ENCODE measurements around the gene GPAT2.
A peak's percentile ranks its signal among the peaks of the same experiment; 100 is the strongest.
"Not testable (repeated sequence)": the region's sequence is repeated elsewhere in the genome, so short reads cannot be mapped to it uniquely, and the experiment has no call there.

Gene GPAT2, protein sequence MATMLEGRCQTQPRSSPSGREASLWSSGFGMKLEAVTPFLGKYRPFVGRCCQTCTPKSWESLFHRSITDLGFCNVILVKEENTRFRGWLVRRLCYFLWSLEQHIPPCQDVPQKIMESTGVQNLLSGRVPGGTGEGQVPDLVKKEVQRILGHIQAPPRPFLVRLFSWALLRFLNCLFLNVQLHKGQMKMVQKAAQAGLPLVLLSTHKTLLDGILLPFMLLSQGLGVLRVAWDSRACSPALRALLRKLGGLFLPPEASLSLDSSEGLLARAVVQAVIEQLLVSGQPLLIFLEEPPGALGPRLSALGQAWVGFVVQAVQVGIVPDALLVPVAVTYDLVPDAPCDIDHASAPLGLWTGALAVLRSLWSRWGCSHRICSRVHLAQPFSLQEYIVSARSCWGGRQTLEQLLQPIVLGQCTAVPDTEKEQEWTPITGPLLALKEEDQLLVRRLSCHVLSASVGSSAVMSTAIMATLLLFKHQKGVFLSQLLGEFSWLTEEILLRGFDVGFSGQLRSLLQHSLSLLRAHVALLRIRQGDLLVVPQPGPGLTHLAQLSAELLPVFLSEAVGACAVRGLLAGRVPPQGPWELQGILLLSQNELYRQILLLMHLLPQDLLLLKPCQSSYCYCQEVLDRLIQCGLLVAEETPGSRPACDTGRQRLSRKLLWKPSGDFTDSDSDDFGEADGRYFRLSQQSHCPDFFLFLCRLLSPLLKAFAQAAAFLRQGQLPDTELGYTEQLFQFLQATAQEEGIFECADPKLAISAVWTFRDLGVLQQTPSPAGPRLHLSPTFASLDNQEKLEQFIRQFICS

DNA sequence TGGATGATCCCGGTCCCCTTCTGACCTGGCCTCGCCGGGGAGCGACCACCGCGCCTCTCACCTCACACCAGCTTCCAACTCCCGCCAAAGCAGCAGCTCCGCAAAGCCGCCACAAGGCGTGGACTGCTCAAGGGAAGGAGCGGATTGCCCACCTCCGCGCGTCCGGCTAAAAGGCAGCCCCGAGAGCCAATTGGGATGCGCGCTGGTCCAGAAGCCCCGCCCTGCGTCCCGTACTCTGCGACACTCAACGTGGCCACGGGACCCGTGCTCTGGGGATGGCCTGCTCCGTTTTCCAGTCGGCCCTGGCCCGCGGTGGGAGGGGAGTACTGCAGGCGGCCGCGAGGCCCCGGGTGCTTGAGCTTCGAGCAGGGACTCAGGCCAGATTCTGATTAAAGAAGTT is at the start of gene GPAT2:
Gene GPAT2 (minus strand): TSS at position 125 of the 400 bp plus-strand sequence. CDS start 2,557 bp downstream, outside the sequence.
- DNase-seq (ENCODE audit: low read depth, low spot score) = not testable (repeated sequence)

DNA sequence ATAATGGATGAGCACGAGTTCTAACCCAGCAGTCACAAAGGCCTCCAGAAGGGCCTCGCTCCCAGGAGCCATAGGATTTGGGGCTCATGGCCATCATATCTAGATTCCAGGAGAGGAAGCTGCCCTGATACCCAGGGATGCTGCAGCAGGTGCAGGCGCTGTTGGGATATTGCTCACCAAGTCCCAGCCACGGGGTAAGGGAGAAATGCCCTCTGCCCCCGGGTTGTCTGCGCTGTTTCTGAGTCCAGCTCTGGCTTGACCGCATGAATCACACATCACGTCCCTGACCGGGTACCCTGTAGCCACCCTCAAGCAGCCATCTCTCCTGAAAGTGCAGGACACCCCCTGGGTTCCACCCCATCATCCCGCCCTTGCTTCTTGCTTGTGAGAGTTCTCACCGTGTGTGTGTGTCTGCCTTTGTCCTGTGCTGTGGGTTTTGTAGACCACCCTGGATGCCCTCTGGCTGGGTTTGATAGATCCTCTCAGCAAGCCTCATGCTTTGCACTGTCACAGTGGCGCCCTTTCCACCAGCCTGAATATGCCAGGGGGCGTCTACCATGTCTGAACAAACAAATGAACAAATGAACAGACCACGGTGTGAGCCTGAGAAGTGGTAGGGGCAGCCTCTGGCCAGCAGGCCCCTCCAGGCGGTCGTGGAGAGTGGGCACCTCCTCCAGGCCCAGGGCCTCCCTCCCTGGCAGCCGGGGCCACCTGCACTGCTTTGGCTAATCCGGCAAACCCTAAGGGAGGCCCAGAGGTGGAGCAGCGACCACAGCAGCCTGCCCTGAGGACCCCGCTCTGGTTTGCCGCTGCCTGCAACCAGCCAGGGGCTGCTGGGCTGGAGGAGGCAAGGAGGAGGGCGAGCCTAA is 49.5 kb upstream of the GPAT2 start:
- no peak for DNase-seq (ENCODE audit: low read depth, low spot score)

DNA sequence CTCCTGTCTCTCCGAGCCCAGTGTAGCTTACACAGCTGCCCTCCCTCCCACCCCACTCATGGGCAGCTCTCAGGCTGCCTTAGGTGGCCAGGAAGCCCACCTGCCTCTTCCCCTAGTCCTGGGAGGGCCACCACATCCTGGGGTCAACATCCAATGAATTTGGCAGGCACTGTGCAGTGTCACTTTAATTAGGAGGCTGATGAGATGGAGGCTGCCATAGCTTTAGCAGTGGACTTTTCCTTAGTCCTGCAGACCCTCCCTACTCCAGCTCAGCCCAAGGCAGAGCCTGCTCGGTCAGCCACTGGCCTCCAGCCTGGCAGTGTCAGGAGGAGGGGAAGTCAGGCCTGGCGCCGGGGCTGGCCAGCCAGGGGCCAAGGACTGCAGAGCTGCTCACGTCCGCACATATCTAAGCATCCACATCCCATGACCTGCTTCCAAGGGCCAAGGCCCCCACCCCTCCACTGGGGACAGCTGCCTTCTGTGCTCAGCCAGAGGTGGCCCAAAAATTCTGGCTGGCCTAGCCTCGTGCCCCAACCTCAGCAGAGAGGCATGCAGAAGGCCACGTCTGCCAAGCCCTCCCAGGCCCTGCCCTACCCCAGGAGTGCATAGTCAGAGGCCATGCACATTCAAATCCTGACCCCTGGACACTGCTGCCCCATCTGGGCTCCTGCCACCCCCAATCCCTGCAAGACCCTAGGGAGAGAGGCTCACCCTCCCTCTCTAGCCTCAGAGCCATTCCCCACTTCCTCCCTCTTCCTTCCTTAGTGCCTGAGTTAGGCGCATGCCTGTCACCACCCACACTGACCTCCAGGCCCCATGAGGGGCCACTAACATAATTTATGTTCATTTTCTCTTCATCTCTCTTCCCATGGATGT is 48.6 kb upstream of the GPAT2 start:
- no peak for DNase-seq (ENCODE audit: low read depth, low spot score)

DNA sequence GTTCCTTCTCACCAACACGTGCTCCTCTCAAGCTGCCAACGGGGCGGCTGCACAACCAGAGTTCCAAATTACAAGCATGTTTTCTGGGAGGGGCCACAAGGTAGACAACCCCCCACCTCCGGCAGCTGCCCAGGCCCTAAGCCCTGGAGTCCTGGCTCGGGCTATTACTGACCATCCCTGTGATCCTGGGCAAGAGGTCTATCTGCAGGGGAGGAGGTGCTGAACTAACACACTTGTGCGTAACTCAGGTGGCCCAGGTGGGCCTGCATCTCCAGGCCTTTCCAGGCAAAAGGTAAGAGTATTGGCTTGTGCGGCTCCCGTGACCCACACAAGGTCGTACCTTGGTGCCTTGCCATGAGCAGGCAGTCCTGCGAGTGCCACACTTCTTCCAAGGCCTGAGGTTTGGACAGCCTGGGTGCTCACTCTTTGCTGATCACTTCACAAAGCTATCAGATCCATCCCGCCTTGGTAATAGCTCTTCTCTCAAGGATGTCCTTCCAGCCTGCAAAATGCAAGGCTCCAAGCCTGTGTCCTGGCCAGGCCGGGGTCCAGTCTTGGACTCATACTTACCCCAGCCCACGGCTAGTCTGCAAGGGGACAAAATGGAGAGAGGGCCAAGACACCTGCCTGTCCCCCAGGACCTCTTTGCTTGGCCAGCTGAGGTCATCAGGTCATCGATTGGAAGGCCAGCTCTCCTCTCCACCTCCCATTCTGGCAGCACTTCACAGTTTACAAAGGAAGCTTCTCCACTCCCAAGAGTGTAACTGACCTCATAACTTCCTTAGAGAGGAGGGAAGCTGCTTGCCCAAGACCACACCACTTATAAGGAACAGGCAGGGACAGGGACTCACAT is 47.7 kb upstream of the GPAT2 start:
- no peak for DNase-seq (ENCODE audit: low read depth, low spot score)

DNA sequence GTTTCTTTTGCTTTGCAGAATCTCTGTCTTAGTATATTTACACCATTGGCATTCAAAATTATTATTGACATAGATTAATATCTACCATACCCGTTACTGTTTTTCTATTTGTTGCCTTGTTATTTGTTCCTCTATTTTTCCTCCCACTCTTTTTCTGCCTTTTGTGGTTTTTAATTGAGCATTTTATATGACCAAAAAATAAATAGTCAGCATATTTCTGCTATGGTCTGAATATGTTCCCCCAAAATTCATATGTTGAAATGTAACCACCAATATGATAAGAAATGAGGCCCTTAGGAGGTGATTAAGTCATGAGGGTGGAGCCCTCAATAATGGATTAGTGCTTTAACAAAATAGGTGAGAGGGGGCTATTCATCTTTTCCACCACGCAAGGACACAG is 46.3 kb upstream of the GPAT2 start:
- no peak for DNase-seq (ENCODE audit: low read depth, low spot score)

DNA sequence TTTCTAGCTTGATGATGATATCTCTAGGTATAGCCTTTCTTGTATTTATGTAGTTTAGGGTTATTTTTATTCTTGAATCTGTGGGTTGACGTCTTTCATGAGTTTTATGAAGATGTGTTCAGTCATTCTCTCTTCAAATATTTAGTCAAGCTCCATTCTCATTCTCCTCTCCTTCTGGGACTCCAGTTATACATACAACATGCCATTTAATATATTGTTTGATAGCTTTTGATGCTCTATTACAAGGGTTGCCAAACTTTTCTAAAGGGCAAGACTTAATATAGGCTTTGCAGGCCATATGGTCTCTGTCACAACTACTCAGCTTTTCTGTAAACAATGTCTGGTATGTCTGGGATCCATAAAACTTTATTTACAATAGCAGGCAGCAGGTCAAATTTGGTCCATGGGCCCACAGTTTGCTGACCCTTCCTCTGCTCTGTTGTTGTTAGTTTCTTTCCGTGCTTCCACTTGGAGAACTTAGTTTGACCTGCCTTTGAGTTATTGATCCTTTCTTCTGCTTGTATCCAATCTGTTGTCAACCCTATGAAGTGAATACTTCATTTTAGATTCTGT is 40.6 kb upstream of the GPAT2 start:
- DNase-seq (ENCODE audit: low read depth, low spot score) = no peak

DNA sequence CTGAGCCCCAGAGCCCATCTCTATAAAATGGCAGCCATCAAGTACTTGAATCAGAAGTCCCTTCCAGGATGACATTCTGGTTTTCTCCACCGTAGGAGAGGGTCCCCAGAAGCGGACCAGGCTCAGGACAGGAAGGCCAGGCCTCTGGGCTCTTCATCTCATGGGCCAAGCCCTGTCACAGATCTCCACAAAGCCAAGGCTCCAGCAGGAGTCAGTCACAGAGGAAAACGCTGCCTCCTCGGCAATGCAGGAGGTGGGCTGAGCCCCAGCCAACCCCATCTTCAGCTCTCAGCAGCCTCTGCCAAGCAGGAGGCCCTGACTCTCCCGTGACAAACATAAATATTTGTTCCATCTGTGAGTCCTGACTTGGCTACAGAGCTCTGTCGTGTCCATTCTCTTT is 39.4 kb upstream of the GPAT2 start:
- no peak for DNase-seq (ENCODE audit: low read depth, low spot score)

DNA sequence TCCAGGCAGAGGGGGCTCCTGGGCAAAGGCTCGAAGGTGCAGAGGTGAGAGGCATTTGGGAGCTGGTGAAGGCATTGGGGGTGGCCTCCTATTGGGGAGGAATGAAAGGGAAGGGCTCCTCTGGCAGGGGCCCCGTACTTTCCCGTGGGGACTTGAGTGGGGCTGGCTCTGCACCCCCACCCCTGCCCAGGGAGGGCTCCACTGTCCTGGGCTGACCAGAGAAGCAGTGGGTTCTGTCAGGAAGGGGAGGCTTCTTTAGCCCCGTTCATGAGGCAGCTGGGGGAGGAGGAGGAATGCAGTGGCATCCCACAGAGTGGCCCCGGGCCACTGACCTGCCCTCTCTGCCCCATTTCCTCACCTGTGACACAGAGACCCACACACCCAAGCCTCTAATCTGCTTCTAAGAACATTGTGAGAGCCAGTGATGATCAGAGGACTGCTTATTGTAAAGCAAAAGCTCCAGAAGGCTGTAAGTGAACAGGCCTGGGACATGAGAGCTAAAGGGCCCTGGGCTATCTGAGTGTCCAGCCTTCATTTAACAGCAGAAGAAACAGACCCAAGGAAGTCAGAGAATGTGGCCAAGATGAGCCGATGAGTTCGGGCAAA is 38.6 kb upstream of the GPAT2 start:
- peak; percentile 63 for DNase-seq (ENCODE audit: low read depth, low spot score)

DNA sequence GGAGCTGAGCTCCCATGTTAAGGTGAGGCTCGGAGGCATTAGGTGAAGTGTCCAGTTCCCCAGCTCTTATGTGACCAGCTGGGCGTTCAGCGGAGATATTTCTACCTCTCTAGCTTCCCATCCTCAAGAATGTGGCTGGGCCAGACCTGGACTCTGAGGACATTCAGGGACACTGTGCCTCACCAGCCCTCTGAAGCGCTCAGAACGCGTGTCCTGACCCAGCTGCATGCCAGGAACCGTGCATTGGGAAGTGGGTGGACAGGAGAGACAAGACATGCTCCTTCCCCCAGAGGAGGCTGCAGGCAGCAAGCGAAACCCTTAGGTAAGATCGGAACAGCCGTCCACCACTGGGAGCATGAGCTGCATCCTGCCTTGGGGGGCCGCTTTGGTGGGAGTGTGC is 38.0 kb upstream of the GPAT2 start:
- DNase-seq (ENCODE audit: low read depth, low spot score) = peak; percentile 37

DNA sequence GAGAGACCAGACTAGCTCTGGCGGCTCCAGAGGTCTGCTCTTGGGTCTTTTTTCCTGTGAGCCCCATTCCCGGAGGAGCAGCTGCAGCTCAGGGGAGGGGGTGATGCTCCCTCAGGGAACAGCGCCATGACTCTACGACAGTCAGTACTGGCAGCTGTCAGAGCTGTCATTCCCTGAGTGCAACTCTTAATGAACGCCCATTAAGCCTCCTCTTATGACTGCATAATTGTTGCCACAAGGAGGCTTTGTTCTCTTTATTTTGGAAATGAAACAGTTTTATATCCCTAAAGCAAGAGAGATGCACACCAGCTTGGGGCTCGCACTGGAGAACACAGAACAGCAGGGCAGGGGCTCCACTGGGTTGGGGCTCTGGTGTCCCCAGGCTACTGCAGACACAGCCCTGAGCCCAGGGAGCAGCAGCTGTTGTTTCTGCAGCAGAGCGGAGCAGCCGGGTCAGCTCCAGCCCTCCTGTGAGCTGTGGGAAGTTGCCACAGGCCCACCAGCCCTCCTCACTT is 37.3 kb upstream of the GPAT2 start:
- not testable (repeated sequence) for DNase-seq (ENCODE audit: low read depth, low spot score)

DNA sequence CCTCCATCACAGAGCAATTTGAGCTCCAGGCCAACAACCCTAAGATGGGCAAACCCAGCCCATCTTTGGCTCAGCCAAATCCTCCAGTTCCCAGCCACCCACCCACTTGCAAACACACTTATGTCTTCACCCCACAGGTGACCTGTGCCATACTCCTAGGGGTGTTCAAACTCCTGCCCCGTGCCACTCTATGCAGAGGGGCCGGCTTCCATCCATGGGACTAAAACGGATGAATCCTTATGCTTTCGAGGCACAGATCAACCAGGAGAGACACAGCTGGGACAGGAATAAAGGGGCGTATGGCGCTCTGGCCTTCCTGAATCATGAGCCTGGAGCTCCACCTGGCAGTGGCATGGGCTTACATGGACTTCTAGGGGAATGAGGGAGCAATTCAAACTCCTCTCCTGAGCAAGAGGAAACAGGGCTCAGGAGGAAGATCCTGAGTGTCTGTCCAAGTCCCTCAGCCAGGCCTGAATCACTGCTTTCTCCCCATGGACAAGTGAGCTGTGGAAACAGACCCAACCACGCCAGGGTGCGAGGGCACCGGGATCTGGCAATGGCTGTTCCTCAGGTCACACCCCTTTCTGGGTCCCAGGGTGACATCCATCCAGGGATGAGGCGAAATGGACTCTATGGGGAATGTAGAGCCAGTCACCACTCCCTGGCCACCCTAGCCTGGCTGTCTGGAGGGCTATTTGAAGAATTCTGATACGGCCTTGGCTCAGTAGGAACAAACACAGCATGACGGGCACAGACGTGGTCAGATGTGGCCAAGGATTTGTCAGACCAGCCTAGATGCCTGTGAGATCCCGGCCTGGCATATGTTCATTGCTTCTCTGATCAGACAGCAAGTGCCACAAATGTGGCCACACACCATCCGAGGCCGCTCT is 36.6 kb upstream of the GPAT2 start:
- not testable (repeated sequence) for DNase-seq (ENCODE audit: low read depth, low spot score)

DNA sequence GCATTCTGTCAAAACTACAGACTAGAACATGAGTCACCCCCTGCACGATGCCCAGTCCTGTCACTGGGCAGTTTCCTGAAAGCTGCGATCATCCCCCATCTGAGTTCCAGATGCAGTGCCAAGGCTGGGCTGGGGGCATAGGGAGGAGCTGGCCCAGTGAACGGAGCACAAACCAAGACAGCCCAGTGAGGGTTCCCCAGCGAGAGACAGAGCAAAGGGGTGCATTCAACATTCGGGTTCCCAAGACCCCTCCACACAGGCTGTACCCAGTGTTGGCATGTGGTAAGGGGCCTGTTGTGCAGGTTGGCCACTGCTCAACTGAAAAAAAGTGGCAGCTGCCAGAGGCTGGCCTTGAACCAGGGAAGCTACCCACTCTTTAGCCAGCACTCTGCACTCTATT is 35.6 kb upstream of the GPAT2 start:
- not testable (repeated sequence) for DNase-seq (ENCODE audit: low read depth, low spot score)

DNA sequence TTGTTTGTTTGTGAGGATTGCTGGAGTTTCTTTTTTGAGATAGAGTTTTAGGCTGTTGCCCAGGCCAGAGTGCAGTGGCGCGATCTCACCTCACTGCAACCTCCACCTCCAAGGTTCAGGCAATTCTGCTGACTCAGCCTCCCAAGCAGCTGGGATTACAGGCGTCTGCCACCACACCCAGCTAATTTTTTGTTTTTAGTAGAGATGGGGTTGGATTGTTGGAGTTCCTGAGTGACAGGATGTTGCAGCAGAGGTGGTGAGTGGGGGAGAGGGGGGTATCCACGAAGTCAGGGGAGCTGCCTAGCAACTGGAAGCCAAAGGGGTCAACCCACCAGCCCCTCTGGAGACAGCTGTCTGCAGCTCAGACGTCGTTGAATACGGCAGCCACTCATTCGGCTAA is 35.2 kb upstream of the GPAT2 start:
- DNase-seq (ENCODE audit: low read depth, low spot score) = not testable (repeated sequence)

DNA sequence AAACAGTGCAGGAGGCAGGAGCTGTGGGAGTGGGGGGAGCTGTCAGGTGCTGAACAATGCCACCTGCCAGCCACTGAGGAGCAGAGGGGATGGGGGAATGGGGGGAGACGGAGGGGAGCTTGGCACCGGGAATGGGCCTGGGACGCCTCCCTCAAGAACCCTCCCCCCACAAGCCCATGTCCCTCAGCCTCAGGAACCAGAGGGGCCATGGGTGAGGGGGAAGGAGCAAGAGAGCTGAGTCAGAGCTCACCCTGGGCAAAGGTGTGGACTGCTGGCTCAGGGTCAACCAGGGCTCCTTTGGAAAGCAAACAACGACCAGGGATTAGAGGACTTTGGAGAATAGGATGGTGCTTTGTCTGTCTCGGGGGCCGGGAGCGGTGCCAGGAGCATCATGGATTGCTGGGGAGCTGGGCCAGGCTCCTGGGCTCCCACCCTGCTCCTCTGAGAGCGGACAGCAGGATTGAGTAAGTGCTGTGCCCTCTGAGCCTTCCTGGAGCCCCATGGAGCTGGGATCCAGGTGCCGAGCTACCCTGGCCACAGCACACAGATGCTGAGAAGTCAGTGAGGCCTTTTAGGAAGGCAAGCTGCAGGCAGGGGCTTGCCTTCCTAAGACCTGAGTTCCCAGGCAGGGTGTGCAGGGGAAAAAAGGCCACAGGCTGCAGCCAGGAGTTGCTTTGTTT is 33.3 kb upstream of the GPAT2 start:
- not testable (repeated sequence) for DNase-seq (ENCODE audit: low read depth, low spot score)

DNA sequence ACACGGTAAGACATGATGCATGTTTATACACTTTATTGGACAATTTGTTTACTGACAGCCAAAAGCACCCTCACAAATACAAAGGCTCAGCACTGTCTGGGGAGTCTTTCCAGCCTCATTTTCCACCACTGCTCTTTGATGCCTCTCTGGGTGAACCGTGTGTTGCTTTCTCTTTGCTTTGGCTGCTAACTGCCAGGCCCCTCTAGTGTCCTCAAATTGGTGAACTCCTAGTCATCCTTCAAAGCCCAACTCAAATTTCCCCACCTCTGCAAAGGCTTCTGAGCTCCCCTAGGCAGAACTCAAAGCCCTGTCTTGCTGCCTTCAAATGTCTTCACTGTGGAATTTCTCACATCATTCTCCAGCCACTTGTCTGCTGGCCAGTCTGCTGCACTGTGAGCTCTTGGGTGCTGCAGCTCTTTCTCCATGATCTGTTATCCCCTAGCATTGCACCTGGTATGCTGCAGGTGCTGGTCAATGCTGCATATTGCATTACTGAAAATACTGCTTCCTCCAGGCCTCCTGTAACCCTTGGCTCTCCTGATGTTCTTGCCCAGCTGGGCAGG is 32.5 kb upstream of the GPAT2 start:
- DNase-seq (ENCODE audit: low read depth, low spot score) = not testable (repeated sequence)

DNA sequence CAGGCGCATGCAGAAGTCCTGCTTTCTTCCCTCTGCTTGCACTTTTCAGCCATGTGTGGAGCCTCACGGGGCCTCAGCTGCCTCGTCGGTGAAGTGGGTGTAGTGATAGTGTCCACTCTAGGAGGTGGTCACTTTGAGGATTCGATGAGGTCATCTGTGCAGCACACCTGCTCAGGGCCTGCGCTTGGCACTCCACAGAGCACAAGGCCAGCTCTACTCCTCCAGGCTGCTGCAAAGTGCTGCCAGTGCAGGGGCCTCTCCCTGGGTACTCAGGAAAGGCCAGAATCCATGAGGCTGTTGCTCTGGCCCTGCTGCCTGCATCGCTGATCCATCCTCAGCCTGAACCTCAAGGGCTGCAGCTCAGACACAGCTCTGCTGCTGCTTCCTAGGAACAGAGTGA is 31.8 kb upstream of the GPAT2 start:
- DNase-seq (ENCODE audit: low read depth, low spot score) = not testable (repeated sequence)

DNA sequence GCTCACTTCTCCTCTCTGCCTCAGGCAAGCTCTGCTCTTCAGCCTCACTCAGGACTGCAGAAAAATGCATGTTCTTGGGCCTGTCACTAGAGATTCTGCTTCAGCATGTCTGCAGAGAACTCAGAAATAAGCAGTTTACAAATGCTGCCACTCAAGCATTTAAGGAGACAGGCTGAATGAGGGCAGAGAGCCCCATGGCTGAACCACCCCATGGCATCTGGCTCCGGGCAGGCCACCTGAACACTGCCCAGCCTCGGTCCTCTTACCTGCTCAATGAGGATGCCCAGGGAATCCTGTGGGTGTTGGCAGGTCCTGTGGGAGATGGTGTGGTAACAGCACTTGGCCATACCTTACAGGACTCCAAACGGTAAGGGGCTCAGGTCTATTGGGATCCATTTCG is 31.2 kb upstream of the GPAT2 start:
- not testable (repeated sequence) for DNase-seq (ENCODE audit: low read depth, low spot score)
